Frontal cortex (tissue), 4 donors: ENCODE results near the gene OTULIN. TPM values are rescaled to one million over a fixed set of nuclear protein-coding genes. Genes with fewer than 3 reads are reported as not detected.

Experiments used
- DNase-seq, 2 donors: peaks; one replicate each; pipeline ENCODE4 v3.0.0; 2012; ENCODE audit warnings: low spot score in 2 of 2
- FAIRE-seq: peaks from 2 replicates; lab custom pipeline; 2012; peaks lifted over from hg19 to GRCh38; lab: Jason Lieb, UNC
- total RNA-seq: library from RNA; depleted of rRNA; stranded (reverse); fragments of >200 nt; gene quantifications from one replicate; pipeline ENCODE4 v1.2.3, GENCODE V29; 2014
- donor health status: control.
- donor health status: control.
- donor health status: control.

The OTULIN gene
- total RNA-seq, 1 donor from 2014 or later: 11.4 TPM

DNA sequence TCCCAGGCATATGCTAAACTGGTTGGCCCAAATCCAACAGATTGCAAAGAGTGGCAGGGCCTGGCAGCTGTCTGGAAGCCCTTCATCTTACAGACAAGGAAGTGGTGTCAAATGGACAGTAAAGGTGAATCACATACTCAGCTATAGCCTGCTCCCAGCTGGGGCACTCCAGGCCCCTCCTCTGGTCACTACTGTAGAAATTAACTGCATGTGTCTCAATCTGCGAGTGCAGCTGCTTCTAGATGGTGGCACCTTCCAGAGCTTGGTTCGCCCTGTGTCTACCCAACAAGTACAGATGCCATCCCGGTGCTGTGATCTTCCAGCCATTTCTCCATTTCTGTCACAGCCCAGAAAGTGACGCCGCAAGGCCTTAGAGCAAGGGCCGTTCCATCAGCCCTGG, 50.2 kb downstream of the OTULIN start:
- DNase-seq (no peak), FAIRE-seq (no peak)

DNA sequence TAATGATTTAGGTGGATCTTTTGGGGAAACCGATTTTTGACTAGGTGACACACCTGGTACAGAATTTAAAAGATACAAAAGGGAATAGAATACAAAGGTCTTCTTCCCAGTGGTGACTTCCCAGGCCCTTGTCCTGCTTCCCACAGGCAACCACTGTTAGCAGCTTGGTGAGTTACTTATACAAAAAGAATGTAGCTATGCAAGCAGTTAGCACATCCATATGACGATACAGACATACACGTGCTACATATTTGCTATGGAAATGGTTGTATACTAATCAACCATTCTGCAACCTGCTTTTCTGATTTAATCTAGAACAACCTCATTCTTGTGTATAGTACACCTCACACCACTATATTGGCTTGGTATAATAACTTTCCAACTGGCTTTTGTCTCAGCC, 51.0 kb downstream of the OTULIN start:
- no peak for DNase-seq
- FAIRE-seq: no peak

DNA sequence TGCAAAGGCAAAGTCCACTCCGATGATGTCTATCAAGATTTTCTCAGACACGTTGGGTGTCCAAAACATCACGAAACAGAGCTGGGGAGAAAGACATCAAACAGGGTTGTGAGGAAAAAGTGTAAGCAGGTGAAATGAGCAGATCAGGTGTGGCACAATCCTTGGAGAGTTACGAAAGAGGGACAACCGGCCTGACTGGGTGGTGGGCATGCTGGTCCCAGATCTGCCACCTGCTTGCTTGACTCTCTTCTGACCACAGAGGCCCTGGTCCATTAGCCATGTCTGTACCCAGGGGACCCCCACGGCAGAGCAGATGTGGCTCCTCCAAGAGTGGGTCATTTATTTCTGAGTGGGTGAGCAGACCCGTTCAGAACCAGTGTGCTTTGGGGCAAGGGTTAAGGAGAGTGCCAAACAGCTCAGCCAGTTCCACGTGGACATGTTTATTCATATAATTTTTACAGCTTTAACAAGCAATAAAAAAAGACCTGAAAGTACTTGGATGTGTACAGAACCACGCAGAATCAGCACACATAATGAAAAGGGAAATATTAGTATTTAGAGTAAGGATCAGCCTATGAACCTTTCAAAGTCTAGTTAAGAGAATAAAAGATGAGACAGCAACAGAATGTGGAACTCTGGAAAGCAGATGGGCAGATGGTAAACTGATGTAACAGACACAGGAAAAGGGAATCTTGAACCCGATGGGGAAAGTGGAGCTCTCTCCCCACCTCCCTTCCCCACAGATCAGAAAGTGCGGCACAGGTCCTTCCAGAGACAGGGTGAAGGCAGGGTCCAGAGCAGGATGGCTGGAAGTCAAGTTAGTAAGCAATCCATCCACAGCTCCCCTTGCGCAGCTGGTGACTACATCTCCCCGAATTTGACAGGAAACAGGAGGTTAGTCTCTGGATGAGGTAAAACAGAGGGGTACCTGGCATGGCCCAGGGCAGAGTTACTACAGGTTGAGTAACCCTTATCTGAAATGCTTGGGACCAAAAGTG, 52.5 kb downstream of the OTULIN start:
- DNase-seq (no peak), FAIRE-seq (no peak)

DNA sequence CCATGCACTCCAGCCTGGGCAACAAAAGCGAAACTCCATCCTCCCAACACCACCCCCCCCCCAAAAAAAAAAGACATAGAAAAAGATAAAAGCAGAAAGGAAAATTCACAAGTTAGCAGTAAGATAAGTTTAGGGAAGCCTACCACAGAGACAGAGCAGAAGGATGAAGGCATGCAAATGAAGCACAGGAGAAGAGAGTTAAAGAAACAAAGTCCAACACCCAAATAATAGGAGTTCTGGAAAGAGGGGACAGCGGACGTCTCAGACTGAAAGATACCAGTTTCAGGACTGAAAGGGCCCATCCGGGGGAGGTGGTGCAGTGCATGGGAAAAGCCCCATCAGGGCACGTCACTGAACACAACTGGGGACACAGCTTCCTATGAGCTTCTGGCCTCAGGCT, 54.3 kb downstream of the OTULIN start:
- DNase-seq (no peak), FAIRE-seq (no peak)

DNA sequence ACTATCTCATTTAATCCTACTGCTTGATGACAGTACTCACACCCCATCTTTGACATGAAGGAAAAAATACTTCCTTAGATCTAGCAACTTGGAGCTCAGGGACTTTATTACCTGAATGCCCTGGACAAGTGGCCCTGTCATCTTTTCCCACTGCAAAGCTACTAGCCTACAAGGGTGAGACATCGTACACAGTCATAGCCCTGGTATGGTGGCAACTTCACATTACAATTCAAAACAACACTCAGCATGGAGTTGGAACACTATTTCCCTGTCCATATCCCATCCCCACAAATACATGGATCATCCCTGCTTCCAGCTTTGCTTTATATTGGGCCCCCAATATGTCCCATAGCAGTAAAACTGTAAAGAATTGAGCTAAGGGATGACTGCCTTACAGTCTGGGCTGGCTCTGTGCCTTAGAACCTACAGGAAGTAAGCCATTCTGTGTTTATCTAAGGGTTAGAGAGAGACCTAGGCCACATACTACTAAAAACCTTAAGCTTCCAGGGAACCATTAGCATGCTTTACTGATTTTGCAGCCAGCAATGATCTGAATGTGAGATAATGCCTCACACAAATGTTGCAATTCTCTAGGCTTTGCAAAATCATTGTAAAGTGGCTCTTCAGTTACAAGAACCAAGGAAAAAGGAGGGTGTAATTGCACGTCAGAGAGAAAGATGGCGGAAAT, 55.9 kb downstream of the OTULIN start:
- FAIRE-seq (no peak), DNase-seq (no peak)

DNA sequence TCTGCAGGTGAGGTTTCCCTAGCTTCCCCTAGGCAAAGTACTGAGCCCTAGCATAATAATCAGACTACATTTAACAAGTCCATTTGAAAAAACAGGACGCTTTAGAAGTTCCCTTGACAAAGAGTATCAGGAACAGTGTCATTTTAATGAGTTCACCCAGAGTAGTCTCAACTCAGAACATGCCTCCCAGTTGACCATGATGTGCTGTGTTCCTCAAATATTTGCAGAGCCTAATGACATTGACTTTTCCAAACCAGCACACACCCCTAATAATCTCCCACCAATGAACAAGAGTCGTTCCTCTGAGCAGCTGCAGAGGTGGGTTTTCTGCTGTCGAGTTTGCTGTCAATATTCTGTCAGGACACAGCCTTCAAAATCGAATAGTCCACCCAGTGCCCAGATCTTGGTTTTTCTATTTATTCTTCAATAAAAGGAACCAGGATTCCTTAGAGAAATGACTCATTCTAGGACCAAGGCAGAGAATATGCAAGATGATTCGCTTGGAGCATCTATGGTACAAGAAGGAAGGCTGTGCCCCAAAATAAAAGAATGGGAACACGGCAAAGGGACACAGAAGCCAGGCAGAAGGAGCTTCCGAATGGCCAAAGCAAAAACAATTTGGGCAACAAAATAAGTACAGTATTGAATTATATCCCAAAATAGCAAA, 57.6 kb downstream of the OTULIN start:
- FAIRE-seq (no peak), DNase-seq (no peak)

DNA sequence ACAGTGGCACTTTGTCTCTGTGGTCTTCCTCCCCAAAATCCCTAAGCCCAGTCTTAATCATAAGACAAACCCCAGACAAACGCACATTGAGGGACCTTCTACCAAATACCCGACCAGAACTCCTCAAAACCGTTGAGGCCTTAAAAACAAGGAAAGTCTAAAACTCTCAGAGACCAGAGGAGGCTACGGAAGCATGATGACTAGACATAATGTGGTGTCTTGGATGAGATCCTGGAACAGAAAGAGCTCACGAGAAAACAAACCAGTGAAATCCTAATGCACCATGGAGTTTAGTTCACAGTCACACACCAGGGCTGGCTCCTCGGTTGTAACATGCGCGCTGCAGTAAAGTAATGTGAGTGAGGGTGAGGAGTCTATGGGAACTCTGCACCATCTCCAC, 58.4 kb downstream of the OTULIN start:
- DNase-seq: no peak
- FAIRE-seq: no peak

DNA sequence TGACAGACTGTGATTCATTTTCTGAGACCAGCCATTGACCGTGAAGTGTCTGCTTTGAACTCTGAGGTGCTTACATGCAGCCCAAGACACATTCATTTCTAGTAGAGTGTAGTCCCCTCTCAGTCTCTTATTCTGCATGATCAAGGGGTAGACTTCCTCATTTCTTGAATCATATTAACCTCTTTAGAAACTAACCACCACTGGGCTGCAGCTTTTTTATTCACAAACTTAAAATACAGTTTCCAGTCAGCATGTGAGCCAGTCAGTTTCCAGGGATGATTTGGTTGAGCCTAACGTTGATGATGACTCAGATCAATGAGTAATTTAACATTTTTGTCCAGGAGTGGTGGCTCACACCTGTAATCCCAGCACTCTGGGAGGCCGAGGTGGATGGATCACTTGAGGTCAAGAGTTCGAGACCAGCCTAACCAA, 59.2 kb downstream of the OTULIN start:
- DNase-seq: no peak

DNA sequence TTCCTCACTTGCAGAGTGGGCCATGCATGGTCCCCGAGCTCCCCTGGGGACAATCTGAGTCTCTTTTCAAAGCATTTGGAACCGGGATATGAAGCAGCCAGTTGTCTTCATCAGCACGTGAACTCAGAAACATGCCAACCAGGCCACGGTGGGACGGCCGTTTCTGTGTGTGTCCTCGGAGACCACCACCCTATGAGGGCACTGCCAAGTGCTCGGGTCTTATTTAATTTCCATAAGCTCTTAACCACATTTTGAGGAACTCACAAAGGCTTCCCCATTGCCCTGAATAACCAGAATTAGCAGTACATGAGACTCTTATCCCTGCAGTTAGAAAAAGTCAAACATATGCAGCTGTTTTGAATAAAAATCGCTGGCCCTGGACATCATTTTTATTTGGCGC, 60.1 kb downstream of the OTULIN start:
- FAIRE-seq (no peak), DNase-seq (no peak)

More for the DNA sequence above, 59.2 kb downstream of the OTULIN start:
- FAIRE-seq: no peak

DNA sequence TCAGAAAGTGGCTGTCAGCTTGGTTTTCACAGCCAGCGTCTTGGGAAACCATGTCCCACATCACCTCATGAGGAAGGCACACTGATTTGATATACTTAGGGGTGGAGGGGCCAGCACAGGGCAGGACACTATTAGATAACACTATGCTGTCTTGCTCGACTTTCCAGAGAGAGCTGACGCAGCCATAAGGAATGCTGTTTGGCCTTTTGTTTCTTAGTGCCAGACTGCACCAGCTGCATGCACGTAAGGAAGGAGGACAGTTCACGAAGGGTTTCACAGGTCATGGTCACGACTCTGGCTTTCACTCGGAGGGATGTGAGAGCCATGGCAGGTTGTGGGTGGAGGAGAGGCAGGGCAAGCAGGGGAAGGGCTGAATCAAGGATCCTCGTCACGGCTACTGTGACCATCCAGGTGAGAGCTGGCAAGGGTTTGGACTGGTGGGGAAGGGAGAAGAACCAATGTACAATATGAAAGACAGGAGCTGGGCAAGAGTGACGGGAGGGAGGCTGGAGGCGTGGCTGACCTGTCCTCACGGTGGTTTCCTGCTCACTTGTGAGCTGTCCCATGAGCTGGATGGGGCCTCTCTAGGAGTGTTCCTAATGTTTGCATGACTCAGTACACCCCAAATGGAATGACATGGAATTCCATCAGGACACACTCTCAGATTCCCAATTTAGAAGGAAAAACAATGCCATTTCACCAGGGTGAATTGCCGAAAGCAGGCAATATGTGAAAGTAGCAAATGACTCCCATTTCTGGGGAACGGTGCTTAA, 61.7 kb downstream of the OTULIN start:
- FAIRE-seq: no peak
- no peak for DNase-seq

DNA sequence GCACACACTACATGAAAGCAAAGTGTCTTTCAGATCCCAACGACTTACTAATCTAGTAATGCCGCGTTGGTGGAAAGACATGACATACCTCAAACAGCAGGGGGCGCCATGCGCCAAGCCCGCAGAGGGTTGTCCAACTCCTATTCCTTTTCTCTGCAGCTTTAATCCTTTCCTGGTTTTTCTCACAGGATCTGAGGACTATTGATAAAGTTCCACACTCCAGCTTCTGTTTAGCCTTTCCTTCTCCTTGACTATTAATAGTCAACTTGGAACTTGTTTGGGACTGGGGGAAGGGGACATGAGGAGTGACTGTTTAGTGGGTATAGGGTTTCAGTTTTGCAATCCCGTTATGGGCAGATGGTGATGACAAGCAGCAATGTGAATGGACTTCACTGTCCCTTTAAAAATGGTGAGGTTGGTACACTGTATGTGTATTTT, 62.9 kb downstream of the OTULIN start:
- peak; percentile 47 to 76 for DNase-seq
- peak; percentile 47 for FAIRE-seq

DNA sequence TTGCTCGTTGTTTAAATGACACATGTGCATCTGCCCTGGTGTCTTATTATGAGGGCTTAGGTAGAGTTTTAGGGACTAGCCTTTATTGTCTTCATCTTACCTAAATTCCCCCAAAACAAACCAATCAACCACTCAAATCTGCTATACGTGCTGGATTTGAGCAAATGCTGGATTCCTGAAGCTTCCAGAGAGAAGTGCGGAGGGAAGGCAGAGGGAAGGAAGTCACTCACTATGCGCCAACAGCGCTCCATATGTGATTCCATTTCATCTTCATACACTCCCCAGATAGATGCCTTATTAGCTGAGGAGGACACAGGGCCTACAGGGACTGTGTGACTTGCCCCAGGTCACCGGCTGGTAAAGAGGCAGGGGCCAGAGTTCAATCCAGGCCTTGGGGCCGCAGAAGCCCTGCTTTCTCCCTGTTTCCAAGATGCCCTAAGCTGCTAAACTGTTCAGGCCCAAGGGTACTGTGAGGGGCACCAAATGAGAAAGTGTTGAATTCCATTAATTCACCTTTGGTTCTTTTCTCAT, 63.5 kb downstream of the OTULIN start:
- DNase-seq (no peak), FAIRE-seq (no peak)

DNA sequence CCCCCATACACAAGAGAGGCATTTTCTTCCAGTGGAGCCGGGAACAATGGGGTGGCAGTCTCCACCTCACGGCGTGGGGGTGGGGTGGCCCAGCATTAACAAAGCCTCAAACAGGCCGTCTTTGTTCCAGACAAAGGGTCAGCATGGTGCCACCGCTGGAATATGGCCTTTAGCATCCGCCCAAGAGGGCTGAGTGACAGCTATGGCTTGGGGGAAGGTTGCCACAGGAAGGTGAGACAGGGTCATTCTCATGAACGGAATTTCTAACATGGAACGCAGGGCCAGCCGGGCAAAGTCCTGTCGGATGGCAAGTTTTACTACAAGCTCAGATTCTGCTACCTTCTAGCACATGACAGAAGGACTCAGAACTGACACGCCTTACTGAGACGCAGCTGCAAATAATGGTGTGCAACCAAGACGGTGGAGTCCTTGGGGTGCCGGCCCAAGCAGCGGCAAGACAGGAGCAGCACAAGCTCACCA, 64.0 kb downstream of the OTULIN start:
- FAIRE-seq: no peak
- DNase-seq: peak; percentile 44 to 45

DNA sequence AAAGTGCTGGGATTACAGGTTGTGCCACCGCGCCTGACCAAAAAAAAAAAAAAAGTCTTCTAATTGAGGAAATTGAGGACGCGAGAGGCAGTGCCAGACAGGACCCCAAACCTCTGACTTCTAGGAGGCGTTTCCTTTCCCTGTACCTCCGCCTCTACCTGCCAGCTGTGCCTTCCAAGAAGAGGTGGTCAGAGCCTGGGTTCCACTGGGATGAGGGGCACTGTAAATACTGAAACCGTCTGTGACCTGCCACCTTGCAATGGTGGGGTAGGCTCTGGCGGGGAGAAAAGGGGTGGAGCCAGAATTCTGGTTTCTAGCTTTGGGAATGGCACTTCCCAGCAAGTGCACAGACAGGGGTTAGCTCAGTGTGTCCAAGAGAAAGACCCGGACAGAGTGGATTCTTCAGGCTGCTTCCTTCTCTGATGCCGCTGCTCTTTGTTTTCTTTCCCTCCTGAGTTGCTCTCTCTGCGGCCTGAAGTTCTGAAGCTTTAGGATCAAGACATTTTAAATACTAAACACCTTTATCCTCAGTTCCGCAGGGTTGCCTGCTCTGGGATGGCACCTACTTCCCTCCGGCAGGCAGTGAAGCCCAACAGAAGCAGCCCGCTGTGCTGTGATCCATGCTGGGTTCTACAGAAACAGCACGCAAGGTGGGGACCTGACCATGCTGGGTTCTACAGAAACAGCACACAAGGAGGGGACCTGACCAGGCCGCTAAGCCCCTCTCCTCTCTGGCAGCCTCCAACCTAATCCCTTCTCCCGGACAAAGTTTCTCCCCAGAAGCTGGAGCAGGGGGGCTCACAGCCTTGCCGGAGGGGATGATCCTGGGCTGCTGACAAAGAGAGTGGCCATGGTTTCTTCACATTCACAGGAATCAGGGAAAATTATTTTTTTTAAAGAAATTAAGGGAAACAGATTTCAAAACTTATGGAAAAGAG, 65.2 kb downstream of the OTULIN start:
- FAIRE-seq (no peak), DNase-seq (no peak)

DNA sequence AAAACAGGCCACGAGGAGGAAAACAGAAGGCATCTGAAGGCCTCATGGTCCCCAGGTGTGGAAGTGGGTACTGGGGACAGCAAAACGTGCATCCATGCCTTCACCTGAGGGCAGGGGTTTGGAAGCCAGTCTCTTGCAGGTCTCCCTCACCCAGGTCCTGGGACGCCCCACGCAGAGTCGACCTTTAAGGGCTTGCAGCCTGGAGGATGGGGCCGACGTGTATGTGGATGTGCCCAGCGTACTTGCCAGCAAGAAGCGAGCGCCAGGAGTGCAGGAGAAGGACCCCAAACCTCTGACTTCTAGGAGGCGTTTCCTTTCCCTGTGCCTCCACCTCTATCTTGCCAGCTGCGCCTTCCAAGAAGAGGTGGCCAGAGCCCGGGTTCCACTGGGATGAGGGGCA, 65.9 kb downstream of the OTULIN start:
- no peak for FAIRE-seq

DNA sequence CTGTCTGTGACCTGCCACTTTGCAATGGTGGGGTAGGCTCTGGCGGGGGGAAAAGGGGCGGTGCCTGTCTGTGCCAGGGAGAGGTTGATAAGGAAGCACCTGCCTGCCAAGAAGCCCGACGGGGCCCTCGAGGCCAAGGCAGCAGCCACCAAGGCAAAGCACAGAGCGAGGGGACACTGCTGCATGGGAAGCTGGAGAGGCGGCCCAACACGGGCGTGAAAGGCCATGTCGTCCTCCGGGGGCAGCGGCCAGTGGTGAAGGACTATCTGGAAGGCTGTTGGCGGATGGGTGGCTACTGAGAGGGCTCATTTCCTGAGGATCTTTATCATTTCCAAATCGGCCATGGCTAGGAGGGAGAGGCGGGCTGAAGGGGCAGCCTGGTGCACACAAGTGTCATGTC, 66.4 kb downstream of the OTULIN start:
- FAIRE-seq (no peak), DNase-seq (no peak)

More for the DNA sequence above, 65.9 kb downstream of the OTULIN start:
- DNase-seq: no peak

DNA sequence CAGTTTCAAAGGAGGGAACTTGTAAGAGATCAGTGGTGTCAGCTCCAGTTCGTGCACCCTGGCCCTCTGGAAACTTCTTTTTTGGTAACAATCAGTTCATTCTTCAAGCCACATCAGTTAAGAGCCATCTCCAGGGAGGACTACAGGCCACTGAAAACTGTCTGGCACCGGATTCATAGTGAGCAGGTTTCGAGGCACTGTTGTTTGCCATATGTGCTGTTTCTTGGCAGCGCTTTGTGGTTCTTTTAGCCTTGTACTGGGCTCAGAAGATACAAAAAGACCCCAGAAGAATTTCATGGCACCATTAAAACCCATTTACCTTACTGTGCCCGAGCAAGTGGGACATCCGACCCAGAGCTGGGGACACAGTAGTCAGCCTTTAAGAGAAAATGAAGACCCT, 68.5 kb downstream of the OTULIN start:
- no peak for FAIRE-seq

DNA sequence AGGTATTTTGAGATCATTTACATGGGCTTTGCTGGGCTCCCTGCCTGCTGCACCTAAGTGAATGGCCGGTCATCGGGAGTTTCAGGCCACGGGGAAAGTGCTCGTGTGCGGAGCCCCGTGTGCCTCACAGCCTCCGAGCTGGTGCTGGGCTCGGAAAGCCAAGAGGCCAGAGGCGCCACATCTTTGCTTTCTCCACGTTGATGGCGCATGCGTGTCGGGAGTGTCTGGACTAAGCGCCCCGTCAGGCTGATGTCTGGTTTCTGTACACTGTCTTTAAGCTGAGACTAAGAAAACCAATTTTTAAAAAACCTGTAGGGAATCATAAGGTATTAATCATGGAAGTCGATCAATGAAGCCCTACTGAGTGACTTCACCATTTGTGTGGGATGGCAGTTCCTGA, 69.1 kb downstream of the OTULIN start:
- FAIRE-seq (no peak), DNase-seq (no peak)

More for the DNA sequence above, 68.5 kb downstream of the OTULIN start:
- DNase-seq: no peak
